Activated T-cell treated with anti-CD3 and anti-CD28 coated beads for 1 hour (primary cell): ENCODE measurements around the gene IL32.
A peak's percentile ranks its signal among the peaks of the same experiment; 100 is the strongest.

Source experiments
- DNase-seq: peaks from one replicate; pipeline ENCODE4 v3.0.0-alpha.2; 2020; ENCODE audit warnings: low read depth

Gene IL32, protein sequence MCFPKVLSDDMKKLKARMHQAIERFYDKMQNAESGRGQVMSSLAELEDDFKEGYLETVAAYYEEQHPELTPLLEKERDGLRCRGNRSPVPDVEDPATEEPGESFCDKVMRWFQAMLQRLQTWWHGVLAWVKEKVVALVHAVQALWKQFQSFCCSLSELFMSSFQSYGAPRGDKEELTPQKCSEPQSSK

DNA sequence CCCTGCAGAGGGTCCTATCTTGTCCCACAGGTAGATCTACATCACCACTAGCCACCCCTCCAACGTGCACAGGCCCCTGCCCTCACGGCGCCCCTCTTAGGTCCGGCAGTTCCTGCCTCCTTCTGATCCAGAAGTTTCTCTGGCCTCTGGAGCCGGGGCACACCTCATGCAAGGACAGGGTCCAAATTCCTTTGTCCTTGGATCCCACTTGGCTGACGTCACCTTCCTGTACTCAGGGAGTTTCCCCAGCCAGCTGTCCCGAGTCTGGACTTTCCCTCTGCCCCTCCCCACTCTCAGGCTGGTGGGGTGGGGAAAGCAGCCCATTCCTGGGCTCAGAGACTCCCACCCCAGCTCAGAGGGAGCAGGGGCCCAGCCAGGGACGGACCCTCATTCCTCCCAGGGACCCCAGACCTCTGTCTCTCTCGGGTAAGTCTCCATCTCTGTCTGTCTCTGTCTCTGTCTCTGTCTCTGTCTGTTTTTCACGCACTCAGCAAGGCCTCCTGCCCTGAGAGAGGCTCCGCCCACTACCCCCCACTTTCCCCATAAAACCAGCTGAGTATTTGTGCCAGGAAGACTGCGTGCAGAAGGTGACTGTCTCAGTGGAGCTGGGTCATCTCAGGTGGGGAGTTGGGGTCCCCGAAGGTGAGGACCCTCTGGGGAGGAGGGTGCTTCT lies at the start of gene IL32:
IL32 (plus strand) TSS at position 572 of the 673 bp plus-strand sequence. CDS start 172 bp downstream, outside the sequence.
- peak; percentile 60 for DNase-seq

DNA sequence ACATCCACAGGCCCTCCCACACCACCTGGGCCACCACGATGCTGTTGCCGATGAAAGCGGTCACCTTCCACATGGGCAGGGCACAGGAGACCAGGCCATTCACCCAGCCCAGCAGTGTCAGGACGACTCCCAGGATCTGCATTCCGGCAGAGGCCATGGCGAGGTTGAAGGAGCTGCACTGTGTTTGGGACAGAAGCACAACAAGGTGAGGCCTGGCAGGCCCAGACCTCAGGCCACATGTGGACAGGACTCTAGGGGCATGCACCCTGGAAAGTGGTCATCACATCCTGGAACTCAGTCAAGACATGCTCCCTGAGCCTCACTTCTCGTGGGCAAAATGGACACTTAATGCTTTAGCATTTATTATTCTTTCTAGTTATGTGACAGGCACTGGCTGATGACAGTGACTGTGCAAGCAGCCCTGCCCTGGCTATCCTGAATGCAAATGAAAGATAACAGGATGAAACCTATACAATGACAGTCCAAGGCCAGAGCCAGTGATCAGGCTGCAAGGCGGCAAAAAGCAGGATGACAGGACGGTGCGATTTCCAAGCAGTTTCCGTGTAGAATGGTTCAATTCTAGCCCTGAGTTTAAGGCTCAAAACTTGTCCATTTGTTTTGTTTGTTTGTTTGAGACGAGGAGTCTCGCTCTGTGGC lies 49.4 kb upstream of the IL32 start:
- DNase-seq, result no peak

DNA sequence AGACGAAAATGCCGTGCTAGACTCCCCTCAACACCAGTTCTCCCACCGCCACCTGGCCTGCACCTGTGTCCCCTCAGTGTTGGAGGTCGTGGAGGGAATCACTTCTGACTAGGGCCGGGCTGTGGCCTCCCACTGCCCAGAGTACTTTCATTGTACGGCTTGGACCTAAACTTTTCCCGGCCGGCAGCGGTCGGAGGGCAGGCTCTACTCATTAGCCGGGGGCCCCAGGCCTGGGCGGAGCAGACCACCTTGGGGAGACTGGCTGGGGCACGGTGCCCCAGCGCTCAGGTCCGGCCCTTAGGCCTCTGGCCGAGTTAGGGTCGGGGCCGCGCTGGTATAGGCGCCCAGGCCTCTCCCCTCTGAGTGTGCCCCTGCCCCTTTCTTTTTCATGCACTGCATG lies 48.1 kb upstream of the IL32 start:
- DNase-seq, result no peak

DNA sequence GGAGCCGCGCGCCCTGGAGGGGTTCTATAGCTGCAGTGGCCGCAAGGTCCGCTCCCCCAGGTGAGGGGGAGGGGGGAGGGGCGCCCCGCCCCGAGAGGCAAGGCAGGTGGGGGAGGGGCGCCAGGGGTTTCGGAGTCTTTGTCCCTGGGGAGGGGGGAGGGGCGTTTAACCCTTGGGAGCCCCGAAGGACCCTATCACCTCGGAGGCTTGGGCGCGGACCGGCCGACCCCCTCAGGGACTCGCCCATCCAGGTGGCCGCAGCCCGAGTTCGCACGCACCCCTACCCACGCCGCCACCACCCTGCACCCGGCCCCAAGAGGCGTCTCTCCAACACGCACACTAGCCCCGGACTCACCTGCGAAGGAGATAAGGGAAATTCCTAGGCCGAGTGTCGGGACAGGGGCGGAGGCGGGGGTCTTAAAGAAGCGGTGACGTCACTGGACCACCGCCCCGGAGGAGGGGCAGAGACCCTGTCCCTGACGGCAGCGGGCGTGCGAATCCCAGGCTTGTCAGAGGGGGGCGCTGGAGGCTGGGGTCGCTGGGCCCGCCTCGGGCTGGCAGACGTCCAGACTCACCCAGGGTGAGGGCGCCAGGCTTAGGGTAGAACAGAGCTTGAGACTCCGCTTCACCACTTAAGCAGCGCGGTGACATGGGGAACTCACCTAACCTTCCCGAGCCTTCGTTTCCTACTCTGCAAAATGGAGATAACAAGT lies 47.5 kb upstream of the IL32 start, which contains the start of gene CLDN6:
CLDN6 (minus strand) TSS at position 390 of the 713 bp plus-strand sequence. CDS start 2,162 bp downstream, outside the sequence.
- DNase-seq, result no peak

DNA sequence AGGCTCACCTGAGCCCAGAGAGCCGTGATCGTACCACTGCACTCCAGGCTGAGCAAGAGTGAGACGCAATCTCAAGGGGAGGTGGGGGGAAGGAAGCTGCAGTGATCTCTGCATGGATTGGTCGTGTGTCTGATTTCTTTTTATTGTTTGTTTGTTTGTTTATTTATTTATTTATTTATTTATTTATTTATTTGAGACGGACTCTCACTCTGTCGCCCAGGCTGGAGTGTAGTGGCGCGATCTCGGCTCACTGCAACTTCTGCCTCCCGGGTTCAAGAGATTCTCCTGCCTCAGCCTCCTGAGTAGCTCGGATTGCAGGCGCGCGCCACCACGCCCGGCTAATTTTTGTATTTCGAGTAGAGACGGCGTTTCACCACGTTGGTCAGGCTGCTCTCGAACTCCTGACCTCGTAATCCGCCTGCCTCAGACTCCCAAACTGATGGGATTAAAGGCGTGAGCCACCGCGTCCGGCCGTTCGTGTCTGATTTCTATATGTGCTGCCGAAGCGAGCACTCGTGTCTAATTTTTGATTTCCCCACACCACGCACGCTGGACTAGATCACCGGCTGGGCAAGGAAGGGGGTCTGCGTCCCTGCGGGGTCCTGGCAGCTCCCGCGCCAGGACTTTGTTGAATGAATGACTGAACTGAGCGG lies 45.7 kb upstream of the IL32 start:
- no peak for DNase-seq

DNA sequence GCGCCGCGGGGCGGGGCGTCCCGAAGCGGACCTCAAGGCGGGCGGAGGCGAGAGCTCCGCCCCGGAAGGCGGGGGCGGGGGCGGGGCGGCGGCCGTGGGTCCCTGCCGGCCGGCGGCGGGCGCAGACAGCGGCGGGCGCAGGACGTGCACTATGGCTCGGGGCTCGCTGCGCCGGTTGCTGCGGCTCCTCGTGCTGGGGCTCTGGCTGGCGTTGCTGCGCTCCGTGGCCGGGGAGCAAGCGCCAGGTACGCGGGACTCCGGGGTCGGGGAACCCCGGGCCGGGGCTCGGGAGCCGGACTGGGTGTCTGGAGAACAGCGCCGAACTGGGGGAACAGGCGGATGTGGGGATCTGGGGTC lies 45.2 kb upstream of the IL32 start, which contains the start of gene TNFRSF12A:
TNFRSF12A (plus strand) TSS at position 122 of the 357 bp plus-strand sequence; CDS start at position 152, 30 bp downstream.
- DNase-seq, result peak; percentile 52

DNA sequence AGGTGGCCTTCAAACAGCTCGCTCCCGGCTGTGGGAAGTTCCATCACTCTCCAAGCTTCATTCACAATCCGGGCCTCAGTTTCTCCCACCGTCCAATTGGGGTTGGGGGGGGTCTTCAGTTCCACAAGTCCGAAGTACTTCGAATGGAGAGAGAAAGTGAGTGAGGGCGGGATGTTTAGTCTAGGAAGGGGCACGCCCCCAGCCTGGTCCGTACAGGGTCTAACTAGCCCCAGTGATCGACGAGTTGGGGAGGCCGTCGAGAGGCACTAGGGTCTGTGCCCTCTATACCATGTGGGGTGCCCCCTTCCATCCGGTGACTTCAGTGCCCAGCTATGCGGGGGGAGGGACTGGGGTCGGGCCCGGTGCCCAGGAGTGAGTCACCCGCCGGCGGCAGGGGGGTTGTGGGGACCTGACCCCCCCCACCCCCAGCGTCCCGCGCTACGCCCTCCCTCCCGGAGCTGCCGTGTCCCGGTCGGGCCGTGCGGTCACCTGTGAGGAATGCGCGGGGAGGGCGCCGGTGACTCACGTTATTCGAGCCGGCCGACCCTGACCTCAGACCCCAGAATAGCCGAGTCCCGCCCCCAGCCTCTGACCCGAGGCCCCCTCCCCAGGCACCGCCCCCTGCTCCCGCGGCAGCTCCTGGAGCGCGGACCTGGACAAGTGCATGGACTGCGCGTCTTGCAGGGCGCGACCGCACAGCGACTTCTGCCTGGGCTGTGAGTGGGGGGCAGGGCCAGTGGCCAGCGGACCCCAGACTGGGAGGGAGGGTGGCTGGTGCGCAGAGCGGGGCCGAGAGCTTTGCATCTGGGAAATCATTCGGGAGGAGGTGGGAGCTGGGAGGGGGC lies 44.6 kb upstream of the IL32 start:
- peak; percentile 55 for DNase-seq

DNA sequence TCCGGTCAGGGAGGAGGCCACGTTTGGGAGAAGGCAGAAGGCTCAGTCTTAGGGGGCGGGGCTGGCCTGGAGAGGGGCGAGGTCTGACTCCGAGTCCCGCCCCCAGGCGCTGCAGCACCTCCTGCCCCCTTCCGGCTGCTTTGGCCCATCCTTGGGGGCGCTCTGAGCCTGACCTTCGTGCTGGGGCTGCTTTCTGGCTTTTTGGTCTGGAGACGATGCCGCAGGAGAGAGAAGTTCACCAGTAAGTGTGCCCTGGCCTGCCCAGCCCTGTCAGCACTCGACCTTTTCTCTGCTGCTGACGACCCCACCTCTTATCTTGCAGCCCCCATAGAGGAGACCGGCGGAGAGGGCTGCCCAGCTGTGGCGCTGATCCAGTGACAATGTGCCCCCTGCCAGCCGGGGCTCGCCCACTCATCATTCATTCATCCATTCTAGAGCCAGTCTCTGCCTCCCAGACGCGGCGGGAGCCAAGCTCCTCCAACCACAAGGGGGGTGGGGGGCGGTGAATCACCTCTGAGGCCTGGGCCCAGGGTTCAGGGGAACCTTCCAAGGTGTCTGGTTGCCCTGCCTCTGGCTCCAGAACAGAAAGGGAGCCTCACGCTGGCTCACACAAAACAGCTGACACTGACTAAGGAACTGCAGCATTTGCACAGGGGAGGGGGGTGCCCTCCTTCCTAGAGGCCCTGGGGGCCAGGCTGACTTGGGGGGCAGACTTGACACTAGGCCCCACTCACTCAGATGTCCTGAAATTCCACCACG lies 43.8 kb upstream of the IL32 start:
- peak; percentile 65 for DNase-seq

DNA sequence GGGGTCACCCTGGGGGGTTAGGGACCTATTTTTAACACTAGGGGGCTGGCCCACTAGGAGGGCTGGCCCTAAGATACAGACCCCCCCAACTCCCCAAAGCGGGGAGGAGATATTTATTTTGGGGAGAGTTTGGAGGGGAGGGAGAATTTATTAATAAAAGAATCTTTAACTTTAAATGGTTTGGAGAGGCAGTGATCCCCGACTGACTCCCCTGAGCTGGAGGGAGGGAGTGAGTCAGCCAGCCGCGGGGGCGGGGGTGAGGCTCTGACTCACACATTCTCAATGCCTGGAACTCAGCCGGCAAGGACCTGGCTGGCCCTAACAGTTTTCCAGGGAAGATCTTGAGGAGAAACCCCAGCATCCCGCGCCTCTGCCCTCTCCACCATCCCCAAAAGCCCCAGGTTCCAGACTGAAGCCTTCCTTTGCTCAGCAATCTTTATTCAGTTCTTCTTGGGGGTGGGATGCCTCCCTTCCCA lies 43.2 kb upstream of the IL32 start:
- DNase-seq, result peak; percentile 81

DNA sequence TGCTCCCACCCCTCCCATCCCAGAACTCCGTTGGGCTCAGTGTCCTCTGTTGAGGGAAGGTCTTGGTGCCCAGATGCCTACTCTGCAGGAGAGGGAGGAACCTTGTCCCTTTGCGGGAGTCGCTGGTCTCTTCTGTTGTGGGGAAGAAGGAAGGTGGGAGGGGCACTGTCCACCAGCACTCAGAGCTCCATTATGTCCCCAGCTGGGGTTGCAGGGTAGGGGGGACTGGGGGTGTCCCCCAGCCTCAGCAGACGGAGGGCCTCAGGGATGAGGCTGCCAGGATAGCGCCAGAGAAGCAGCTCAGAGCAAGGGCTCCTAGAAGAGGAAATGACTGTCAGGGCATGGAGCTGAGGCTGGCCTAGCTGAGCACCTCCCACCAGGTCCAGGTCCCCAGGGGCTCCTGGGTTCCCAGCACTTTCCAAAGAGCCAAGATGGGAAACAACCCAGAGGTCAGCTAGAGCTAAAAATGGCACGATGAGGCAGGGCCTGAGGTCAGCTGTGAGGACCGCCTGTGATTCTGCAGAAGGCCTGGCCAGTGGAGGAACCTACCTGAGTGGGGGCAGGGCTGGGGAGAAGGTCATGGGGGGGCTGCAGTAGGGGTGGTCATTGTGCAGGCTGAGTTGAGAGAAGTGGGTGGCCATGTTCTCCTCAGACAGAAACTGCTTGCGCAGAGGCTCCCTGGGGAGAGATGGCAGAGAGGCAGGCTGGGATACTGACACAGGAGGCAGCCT lies 42.6 kb upstream of the IL32 start:
- no peak for DNase-seq

DNA sequence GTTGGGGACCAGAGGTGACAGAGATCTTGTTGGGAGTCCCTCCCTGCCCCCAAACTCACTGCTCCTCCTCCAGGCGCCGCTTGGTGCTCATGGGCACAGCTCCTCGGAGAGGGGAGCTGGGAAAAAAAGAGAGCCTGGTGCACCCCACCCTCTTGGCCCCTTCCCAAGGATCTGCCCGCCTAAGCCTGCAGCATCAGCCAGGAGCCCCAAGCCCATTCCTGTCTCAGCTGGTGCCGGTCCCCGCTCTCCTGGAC lies 42.1 kb upstream of the IL32 start:
- no peak for DNase-seq

DNA sequence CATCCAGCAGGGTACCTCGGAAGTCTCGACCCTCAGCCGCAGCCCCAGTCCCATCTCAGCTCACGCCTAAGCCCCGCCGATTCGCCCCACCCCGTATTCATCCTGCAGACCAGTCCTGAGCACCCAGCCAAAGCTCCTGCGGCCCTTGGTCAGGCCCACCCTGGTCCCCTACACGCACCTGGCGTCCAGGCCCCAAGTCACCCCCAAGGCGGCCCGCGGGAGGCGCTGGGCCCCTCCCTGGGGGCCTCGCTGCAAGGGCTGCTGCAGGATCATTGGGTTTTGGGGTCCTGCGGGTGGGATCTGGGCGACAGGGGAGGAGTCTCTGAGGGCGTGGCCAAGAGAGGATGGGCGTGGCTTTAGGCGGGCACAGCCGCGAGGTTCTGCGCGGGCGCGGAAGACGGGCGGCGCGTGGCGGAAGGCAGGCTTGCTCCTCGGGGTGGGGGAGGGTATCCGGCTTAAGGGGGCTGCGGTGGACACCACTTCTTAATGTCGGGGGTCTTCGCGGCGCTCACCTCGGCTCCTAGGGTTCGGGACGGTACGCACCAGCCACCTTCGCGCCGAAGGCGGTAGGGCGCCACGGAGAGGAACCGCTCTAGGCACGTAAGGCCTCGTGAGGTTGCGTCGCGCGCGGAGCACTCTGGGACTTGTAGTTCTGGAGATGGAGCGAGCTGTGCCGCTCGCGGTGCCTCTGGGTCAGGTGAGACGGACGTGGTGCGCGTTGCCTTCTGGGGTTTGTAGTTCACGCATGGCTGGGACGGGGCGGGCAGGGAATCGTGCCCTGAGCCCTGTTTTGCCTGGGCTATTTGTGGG lies 41.6 kb upstream of the IL32 start, which contains the start of the genes HCFC1R1 and THOC6:
HCFC1R1 (minus strand) TSS at position 274 of the 810 bp plus-strand sequence; CDS start at position 273, 1 bp downstream.
THOC6 (plus strand) TSS at position 367 of the 810 bp plus-strand sequence; CDS start at position 659, 292 bp downstream.
- peak; percentile 92 for DNase-seq

DNA sequence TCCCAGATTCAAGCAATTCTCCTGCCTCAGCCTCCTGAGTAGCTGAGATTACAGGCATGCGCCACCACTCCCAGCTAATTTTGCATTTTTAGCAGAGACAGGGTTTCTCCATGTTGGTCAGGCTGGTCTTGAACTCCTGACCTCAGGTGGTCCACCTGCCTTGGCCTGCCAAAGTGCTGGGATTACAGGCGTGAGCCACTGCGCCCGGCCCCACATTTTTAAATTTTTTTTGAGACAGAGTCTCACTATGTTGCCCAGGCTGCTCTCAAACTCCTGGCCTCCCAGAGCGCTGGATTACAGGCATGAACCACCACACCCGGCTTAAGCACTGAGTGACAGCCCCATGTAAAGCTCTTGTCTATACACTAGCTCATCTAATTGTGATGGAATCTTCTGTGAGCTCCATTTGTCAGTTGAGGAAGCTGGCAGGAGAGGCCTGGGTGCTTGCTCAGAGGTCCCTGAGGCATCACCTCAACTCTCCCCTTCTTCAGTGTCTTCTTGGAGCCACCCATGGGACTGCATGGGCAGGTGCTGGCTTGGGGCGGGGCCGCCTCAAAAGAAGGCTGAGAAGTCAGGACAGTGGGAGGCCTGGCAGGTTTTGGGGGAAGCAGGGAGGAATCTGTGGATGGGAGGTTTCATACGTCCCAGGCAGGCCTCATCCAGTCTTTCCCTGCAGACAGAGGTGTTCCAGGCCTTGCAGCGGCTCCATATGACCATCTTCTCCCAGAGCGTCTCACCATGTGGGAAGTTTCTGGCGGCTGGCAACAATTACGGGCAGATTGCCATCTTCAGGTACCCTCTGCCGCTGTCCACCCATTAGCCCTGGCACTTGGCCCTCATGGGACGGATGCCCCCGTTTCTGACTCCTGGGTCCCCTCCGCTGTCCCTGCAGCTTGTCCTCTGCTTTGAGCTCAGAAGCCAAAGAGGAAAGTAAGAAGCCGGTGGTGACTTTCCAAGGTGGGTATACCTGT lies 40.1 kb upstream of the IL32 start:
- no peak for DNase-seq

DNA sequence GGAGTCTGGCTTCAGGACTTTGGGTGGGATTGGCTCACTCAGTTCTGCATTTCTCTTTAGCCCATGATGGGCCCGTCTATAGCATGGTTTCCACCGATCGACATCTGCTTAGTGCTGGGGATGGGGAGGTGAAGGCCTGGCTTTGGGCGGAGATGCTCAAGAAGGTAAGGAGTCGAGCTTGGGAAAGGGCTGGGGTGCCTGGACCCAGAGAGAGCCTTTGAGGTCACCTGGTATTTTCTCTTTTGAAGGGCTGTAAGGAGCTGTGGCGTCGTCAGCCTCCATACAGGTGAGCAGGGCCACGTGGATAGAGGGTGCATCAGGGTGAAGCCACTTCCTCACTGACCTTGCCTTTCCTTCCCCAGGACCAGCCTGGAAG lies 39.4 kb upstream of the IL32 start:
- no peak for DNase-seq

DNA sequence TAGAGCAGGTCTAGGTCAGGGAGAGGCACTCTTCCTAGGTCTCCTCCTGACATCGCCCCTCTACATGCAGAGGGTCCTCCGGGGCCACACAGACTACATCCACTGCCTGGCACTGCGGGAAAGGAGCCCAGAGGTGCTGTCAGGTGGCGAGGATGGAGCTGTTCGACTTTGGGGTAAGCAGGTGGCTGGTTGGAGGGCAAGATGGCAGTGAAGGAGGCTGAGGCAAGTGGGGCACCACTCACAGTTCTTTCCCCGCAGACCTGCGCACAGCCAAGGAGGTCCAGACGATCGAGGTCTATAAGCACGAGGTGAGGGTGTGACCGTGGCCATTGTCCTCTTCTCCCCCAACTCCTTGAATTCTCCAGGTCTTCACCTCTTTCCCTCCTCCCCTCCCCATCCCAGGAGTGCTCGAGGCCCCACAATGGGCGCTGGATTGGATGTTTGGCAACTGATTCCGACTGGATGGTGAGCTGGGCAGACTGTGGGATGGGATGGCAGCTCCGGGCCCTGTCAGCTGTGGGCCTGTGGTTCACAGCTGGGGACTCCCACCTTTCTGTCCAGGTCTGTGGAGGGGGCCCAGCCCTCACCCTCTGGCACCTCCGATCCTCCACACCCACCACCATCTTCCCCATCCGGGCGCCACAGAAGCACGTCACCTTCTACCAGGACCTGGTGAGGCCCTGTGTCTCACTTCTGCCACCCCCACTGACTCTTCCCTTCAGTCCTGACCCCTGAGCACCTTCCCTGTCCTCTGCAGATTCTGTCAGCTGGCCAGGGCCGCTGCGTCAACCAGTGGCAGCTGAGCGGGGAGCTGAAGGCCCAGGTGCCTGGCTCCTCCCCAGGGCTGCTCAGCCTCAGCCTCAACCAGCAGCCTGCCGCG lies 38.6 kb upstream of the IL32 start:
- no peak for DNase-seq

DNA sequence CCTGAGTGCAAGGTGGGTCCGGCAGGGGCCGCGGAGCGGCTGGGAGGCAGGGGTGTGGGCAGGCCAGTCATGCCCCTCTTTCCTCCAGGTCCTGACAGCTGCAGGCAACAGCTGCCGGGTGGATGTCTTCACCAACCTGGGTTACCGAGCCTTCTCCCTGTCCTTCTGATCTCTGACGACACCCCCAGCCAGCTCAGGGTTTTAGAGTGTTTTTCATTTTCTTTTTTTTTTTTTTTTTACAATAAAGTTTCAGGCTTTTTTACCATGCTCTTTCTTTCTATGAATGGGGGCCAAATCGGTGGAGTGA lies 38.0 kb upstream of the IL32 start:
- no peak for DNase-seq
